ENCODE data around the gene JMJD1C.
A peak's percentile ranks its signal among the peaks of the same experiment; 100 is the strongest.

Gene JMJD1C

DNA sequence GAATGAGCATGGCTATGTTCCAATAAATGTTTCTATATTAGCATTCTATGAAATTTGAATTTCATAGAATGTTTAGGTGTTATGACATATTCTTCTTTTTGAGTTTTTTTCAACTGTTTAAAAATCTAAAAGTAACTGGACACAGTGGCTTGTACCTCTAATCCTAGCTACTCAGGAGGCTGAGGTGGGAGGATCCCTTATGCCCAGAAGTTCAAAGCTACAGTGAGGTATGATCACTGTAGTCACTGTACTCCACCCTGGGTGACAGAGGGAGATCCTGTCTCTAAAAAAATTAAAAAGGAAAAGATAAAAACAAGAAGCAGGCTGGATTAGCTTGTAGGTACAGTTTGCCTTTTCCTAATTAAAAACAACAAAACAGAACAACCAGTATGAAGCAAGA, 237.5 kb downstream of the JMJD1C start:
- DNase-seq = no peak

DNA sequence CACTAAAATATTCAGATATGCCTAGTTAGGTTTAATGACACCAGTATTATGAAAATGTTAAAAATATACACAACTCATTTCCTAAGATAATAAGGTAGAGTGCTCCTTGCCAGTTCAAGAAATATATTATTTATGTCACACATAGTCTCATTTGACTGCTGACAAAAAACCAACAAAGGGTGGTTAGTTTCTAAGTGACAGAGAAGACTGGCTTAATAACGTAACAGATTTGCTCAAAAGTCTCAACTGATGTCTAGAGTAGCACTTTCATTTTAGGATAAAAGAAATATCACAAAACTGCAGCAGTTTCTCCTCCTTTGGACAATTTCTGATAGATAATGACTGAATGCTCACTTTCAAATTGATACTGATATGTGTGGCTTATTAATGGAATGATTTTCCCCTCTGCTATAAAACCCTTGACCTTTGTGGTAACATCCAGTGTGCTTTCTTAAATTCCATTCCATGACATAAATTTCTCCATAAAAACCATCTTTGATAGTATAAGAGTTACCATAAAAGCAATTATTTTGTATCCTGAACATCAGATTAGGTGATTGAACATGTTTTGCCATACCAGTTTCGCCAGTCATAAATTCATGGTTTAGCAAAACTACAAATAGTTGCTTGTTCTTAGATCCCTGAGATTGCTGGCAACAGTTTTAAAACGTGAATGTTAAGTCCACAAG, 238.4 kb downstream of the JMJD1C start:
- no peak for DNase-seq

DNA sequence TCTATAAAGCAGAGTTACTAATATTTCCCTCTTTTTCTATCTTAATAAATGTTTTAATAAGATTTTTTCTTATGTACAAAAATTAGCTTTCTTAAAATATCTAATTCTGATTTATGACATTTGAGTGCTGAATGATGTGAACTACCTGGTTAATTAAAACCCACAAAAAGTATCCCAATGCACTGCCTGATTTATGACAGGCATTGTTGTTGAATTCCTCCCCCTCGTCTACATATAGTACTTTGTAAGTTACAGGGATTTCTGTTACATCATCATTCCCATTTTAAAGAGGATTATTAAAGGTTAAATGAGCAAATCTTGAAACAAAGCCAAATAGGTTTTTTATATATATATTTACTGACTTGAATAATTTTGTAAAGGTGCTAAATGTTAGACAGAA, 241.5 kb downstream of the JMJD1C start:
- DNase-seq = no peak

DNA sequence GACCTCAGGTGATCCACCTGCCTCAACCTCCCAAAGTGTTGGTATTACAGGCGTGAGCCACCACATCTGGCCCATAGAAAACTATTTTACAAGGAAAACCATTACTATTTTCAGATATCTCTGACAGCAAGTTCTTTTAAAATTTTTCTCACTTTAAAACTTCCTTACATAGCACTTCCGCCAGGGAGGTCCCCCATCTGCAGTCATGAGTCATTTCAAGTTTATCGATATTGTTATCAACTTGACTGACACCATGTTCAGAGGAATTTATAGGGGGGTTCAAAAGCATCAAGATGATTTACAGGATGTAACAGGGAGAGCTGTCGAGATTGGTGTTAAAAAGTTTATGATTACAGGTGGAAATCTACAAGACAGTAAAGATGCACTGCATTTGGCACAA, 243.8 kb downstream of the JMJD1C start:
- DNase-seq = no peak

DNA sequence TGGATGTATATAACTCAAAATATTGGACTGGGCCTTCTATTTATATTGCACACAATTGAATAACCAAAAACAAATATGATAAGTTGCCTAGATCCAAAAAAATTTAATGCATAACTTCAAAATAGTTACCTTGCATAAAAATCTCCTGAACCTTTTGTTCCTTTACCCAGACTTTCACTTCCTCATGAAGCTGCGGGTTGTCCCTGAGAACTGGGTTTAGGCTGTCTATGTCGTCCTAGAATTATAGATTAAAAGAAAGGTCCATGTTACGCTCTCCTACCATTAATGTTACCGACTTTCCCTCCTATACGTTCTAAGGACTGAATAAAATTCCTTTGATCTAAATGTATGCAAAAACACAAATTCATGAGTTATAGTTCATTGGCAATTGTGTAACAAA, 246.0 kb downstream of the JMJD1C start:
- no peak for DNase-seq

DNA sequence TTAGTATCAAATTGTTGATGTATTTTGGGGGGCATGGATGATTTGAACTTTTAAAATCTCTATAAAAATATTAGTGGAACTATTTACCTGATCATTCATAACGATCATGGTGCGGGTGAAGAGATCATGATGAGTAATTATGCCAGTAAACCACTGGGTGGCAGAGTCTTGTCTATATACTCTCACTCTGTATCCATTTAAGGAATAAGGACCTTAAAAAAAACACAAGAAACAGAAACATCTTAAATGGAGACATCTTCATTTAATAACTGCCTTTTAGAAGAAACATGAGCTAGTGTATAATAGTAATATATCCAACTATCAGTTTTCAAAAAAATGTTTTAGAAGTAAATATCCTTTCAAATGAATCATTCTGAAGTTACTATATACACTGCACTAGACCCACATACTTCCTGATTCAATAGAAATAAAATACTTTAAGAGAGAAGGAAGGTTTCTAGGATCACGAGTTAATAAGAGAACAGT, 248.6 kb downstream of the JMJD1C start:
- peak in 3 of 51 donors; percentile 6 to 40 (median 10) for DNase-seq

DNA sequence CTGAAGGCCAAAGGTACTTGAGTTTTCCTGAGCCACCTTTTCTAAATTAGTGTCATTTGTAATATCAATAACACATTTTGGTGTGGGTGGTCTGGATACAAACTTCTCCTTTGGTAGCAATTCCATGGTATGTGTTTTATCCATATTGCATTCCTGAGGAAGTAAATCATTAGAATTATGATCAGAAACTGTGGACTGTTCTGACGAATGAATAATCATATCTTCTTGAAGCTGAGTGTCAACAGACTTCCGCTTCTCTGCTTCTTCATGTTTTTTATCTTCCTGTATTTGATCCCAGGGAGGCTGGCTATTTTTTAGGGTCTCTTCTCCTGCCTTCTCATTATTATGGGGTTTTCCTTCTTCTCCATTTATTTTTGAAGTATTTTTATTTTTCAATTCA, 251.2 kb downstream of the JMJD1C start:
- DNase-seq = no peak

DNA sequence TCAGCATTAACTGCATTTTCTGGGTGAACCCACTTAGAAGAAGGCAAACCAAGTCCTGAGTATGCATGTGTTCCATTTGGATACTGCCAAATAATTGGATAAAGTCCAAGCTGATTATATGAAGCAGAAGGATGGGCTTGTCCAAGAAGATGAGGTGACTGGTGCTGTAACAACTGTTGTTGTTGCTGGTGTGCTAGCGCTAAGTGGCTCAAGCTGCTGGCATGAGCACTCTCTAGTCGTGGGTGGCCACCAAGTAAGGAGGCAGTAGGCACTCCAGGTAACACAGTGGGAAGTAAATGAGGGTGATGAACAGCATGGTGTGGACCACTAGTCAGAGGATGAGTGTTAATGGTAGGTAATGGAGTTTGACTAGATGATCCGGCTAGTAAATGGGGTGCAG, 252.3 kb downstream of the JMJD1C start:
- DNase-seq = no peak

DNA sequence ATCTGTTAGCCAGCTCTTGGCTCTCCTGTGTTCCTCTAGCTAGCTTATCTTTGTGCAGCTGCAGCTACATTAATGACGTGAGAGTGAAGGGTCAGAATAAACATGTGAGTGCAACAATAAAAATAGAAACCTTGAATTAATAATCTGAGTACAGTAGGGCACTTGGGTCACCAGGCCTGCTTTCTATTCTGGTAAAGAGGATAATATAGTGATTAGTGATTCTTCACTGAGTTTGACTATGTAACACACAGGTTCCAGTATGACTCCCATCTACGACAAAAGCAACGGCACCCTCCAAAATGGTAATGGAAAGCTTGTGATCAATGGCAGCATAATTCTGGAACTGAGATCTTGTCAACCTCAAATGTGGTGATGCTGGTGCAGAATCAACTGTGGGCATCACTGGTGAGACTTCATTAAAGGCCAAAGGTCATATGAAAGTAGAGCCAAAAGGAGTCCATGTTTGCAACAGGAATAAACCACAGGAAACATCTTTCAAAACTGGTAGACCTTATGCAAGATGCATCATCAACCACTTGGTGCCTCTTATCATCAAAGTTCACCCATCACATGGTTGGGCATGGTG, 255.1 kb downstream of the JMJD1C start:
- no peak for DNase-seq

DNA sequence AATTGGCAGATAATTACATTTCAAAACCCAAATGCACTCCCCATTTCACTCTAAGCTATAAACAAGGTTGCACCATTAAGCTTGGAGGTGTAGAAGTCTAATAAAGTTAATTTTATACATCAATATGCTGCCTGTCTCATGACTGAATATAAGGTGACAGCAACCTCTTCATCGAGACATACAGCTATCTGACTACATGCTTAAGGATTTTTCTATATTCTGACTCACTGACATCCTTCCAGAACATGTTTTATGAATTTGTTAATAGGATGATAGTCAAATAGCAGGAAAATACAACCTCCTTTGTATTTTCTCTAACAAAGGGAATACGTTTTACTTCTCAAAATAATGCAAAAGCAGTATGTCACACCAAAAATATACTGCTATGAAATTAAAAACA, 256.1 kb downstream of the JMJD1C start:
- no peak for DNase-seq

DNA sequence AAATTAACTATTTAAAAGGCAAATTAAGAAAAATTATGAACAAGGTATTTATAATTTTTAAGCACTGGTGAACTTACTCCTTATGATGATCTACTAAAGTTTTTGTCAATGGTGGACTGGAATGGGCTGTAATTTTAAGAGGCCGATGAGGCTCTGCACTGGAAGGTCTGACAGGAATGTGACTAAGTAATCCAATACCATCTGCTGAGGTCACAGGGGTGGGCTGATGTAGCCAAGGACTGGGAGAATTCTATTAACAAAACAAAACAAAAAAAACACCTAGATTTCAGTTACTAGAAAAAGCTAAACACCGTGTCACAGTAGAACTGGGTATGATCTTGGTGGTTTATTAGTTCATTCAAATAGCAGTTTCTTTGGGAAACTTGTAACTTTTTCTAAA, 256.8 kb downstream of the JMJD1C start:
- no peak for DNase-seq

DNA sequence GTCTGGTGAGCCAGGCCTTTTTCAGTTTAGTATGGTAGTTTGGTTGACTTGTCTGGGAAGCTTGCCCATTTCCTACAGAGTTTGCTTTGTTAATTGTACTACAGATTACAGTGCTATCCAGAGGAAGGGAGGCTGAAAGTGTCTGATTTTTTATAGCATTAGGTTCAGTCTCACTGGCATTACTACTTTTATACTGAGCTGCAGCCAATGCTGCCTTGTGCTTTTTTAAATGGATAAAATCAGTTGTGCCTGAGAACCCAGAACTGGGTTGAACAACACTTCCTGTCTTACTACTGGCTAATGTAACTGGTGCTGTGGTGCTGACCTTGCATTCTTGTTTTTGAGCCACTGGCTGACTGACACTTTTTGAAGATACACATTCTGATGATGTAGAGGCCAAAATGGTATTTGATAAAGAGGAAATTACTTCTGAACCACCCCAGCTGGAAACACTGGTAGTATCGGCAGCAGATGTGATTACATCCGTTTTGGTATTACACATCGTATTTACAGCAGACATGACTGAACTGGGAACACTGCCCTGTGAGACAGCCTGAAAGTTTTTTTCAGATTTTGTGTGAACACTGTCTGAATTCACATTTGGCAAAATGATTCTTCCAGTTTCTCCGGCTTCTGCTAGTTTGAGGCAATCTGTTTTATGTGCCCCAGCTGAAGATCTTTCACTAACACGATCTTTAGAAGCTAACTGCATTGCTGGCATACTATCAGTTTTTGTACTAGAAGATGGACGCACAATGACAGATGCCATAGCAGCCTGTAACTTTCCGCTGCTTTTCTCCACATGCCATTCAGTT, 258.6 kb downstream of the JMJD1C start:
- peak in 23 of 51 donors; percentile 4 to 86 (median 26) for DNase-seq

DNA sequence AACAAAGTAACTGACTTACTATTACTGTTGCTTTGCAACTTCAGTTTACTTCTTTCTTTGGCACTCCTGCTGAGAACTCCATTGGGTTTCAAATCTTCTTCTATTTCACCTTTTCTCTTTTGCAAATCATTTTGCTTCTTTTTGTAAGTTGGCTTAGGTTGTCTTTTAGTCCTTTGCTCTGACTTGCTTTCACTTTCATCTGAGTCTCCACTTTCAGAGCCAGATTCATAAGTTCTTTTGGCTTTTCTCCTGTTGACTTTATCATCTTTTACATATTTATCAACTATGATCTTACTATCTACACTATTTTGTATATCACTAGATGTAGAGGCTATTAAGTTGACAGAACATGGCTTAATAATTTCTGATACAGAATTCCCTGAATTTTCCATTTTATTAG, 259.2 kb downstream of the JMJD1C start:
- DNase-seq = no peak

DNA sequence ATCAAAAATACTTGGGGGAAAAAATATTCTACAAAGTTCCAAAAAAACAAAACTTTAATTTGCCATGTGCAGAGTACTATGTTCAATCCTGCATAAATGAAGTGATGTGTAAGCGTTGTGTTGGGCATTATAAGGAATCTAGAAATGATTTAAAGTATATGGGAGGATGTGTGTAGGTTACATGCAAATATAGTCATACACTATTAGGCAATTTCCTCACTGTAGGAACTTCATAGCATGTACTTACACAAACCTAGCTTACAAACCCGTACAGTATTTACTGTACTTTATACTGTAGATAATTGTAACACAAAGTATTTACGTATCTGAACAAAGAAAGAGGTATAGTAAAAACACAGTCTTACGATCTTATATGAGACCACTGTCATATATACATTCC, 260.4 kb downstream of the JMJD1C start:
- DNase-seq = no peak

DNA sequence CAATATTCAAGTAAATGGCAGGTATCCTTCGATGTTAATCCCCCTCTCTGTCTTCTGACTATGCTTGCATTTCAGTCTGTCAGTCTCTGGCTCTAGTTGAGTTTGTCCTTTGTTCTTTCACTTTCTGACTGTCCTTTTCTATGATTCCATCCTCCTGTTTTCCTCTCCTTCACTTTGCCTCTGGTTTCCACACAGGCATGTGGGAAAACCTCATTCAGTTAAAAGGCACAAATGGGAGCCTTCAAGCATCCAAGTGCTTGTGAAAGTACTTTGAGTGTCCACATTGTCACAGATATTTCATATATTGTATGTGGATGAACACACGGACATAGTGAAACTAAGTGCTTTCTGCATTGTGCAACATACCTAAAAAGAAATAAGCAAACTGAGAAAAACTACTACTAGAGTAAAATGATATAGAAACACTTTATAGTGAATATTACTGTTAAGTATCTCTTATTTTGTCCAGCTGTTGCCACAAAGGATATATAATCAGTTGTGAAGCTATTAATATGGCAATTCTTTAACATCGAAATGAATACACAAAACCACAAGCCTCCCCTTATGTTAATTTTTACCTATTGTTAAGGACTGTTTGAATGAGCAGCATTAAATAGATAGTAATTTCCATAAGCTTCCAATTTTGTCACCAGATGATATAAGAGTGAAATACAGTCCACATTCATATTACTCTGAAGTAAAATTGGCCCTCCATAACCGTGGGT, 260.9 kb downstream of the JMJD1C start:
- no peak for DNase-seq

DNA sequence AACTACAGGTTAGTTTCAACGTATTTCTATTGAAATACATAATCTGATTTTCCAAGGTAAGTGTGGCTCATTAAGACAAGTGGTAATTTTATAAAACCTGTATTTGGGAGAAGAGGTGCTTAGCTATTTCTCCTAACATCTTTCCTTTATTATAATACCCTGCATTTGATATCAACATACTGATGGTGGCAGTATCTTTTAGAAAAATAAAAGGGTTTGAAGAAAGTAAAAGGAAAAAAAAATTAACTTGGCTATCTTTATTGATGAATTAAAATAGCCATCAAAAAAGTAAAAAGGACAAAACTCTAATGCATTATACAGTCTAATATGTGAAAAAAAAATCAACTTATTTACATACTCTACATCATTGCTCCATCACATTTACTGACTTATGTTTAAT, 264.7 kb downstream of the JMJD1C start:
- no peak for DNase-seq

DNA sequence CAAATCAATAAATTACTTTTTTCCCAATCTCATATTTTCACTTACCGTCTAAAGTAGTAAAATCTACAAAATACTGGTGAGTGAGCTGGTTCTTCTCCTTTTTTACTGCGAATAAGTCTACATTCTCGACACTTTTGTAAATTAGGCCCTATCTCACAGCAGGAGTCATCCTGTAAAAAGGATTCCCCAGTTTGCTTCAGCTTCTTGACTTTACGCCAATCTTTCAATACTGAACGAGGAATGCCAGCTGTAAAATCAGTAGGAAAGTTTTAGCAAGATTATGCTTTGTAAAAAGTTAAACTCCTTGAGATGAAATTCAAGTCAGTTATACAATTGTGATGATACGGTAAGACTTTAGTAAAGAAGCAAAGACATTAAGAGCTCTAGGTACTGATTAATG, 265.3 kb downstream of the JMJD1C start:
- DNase-seq = no peak

DNA sequence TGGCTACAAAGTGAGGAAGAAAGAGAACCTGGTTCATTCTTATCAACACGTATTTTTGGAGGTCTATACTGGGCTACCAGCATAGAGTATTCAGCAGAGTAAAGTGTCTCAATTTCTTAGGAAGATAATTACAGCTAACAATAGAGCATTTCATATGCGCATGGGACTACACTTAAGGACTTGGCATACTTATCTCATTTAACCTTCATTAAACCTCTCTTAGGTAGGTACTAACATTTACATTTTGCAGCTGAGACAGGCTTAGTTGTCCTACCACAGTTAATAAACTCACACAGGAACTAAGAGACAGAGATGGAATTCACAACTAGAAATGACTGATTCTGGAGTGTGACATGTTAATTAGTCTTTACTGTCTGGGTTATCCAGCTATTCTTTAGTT, 266.1 kb downstream of the JMJD1C start:
- DNase-seq = no peak

DNA sequence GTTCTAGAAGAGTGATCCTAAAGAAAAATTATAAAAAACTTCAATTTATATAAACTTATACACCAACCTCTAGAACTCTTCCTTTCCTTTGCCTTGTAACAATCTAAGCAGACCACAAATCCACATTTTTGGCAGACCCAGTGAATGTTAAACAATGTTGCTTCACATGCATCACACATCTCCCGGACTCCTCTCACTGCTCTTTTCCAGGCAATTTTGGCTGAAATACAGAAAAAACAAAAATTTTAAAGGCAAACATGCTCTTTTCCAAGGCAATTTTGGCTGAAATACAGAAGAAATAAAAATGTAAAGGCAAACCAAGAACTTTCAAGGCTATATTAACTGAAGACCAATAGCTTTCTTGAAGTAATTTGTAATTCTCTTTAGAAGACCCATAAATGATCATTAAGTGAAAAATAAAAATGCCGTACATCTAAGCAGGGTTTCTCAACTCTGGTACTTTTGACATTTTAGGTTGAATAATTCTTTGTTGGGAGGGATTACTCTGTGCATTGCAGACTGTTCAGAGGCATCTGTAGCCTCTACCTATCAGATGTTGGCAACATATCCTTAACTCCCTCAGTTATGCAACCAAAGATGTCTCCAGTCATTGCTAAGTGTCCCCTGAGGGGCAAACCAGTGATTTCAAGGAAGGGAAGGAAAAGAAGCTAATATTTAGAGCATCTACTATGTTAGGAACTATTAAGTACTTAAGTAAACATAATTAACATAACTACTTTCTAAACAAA, 268.3 kb downstream of the JMJD1C start:
- DNase-seq = no peak

DNA sequence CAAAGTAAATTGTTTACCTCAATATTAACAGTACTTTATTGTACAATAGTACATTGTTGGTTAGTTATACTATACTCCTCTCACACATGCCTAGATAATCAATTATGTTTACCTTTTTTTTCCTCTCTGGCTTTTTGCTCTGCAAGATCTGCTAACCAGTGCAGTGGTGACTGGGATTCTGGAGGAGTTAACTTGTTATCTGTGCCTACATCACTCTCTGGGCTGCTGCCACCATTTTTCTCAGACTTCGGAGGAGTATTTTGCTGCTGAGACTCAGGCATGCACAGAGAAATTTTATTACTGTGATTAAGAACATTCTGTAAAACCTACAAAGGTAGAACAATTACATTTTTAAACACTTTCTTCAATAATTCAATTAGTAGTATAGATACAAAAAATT, 273.0 kb downstream of the JMJD1C start:
- DNase-seq = no peak

DNA sequence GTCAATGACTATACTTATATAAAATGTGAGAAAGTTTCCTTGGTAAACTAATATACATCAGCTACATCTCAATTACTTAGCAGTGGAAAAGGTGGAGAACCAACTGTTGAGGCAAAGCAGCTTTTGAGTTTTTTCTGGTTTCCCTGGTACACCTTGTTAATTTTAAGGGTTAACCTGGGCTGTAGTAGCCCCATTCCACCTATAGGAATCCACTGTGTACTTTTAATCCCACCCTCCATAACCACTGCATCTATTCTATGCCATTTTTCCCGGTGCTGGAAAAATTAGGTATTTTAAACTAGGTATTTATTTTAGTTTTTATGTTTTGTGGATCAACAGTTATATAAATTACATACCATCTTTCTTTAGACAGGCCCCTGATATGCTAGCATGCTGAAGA, 290.2 kb downstream of the JMJD1C start:
- no peak for DNase-seq
